GM19468 (cell line): ENCODE results near the gene SRSF4.
"Not testable (repeated sequence)": the region's sequence is repeated elsewhere in the genome, so short reads cannot be mapped to it uniquely, and the experiment has no call there.

Source experiments
- ATAC-seq: cut with Tn5 transposase; IDR thresholded peaks from one replicate; pipeline ENCODE4 v1.9.1; 2021; ENCODE audit warnings: mild to moderate bottlenecking, moderate library complexity, moderate number of reproducible peaks; ENCODE audit not compliant: unreplicated experiment; ENCODE audit errors: extremely low read depth

SRSF4 gene

DNA sequence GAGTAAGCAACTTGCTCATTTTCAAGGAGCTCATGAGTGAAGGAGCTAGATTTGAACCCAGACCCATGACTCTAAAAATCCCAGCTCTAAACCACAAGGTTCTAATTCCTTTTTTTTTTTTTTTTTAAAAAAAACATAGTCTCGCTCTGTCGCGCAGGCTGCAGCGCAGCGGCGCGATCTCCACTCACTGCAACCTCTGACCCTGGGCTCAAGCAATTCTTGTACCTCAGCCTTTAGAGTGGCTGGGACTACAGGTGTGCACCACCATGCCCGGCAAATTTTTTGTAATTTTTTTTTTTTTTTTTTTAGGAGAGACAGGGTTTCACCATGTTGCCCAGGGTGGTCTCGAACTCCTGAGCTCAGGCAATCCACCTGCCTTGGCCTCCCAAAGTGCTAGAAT lies 13.8 kb downstream of the SRSF4 start:
- no peak for ATAC-seq

DNA sequence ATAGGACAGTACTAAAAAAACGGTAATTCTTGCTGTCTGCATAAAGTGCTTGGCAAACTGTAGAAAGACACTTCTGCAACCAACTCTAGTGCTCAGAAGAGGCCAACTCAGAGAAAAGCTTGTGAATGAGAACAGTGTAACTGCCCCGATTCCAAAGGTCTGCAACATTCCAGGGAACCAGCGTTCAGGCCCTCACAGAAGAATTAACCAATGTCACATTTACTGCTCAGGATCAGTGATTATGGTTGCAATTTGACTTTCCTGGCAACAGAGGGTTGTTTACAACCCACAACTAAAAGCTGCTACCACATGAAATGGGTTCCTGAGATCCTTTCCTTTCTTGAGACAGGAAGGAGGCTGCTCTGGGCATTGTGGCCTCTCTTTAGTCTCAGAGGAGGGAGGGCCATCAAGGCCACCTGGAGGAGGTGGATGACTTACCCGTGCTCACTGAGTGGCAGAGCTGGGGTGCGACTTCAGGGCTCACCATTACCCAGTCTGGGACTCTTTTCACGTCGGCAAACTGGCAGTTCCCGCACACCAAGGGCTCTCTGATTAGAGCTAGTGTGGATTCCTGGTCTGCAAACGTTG lies 15.3 kb downstream of the SRSF4 start:
- no peak for ATAC-seq

DNA sequence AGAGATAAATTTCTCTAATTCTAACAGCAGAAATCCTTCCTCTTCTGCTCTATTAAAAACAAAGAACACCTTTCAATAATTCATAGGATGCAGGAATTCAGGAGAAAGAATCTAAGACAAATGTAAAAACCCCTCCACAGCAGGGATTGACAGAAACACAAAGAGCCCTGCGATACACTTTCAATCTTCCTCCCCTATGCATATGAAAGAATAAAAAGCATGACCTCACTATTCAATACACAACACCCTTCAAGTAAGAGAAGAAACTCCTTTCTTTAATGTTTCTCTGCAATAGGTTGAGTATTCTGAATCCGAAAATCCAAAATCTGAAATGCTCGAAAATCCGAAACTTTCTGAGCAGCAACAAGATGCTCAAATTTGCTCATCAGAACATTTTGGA lies 17.1 kb downstream of the SRSF4 start:
- no peak for ATAC-seq

DNA sequence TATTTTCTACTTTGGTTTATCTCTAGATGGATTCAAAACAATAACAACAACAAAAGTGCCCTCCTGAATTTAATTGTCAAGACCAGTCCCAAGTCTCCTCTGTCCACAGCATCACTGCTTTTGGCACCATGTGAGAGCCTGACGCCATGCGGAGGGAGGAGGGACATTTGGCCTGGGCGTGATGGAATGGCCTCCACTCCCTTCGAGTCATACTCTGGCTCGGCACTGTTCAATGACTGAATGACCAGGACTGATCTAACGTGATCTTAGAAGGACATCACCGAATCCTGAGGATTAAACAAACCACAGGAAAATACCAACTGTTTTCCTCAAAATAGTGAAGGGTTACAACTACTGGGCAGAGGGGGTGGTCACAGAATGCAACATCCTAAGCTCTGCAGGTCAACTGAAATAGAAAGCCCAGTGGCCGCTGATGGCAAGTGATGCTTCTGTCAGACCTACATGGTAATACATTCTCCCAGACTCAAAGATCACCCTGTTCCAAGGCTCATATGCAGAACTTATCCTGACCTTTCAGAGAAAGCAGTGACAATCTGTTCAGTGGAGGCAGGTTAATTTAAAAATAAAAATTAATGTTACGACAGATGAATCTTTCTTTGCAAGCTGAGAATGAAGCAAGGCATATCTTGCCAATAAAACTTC lies 19.1 kb downstream of the SRSF4 start:
- no peak for ATAC-seq

DNA sequence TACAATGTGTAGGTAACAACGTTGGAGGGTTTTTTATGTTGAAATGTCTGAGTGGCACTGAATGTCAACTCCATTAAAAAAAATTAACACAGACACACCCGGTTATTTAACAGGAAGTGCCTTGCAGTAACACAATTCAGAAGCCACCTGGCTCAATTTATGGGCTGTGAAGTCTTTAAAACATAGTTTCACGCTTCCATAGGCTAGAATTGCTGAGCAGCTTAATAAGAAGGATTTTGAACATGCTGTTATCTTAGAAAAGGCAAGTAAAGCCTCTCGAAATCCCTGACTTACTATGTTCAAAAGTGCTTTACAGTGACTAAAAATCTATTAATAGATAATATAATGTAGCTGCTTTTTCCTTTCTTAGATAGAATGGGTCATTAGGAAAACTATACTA lies 19.7 kb downstream of the SRSF4 start:
- no peak for ATAC-seq

DNA sequence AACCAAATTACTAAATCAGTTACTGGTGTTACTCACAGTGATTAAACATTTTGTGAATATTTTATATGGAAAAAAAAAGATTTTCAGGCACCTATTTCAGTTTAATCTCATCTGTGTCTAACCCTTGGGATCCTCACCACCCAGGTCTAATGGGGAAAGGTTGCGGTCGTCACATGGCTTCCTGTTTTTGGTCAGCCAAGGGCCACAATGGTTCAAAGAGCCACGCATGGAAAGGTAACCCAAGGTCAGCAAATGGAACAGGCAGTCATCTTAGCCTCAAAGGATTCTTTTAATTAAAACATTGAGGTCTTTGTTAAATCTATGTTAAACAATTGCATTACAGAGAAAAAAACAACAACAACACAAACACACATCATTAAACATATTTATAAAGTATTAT lies 21.9 kb downstream of the SRSF4 start:
- ATAC-seq, result no peak

DNA sequence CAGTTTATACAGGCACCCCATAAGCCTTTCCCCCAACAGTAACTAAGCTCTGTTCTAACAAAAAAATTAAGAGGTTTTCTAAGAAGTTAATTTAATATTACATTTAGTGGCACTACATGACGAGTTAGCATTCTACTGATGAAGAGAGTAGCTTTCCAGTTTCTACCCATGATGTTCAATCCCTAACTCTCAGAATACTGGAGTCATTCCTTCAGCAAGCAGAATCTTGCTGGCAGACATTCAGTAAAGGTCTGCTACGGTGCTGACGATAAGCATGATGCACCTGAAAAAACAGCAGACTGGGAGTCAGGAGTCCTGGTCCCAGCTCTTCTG lies 24.5 kb downstream of the SRSF4 start:
- no peak for ATAC-seq

DNA sequence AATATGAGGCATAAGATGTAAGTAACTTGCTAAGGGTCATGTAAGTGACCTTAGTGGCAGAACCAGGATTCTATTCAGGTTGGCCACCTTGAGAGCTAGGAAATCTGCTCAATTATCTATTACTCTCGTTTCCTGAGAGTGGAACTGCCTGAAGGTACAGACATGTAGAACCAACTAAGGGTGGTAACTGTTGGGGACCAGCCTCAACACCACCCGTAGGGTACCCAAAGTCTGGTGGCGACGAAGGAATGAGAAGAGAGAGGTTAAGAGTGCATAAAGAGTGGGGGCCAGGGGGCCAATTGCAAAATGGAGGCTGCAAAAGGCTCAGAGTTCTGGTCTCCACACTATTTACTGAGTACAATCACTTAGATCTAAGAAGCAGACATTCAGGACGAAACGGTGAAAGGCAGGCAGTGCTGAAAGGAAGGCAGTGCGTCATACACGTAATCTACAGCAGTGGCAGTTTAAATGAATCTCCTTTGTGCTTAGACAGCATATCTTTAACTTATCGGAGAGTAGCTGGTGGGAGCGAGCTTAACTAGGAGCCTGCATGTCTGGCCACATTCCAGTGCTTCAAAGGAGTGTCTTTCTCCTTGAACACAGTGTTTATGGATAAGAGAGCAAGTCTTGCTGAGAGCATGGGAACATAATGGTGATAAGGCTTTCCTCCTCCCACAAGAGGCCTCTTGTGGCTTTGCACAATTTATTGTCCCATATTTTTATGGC lies 25.0 kb downstream of the SRSF4 start:
- no peak for ATAC-seq

DNA sequence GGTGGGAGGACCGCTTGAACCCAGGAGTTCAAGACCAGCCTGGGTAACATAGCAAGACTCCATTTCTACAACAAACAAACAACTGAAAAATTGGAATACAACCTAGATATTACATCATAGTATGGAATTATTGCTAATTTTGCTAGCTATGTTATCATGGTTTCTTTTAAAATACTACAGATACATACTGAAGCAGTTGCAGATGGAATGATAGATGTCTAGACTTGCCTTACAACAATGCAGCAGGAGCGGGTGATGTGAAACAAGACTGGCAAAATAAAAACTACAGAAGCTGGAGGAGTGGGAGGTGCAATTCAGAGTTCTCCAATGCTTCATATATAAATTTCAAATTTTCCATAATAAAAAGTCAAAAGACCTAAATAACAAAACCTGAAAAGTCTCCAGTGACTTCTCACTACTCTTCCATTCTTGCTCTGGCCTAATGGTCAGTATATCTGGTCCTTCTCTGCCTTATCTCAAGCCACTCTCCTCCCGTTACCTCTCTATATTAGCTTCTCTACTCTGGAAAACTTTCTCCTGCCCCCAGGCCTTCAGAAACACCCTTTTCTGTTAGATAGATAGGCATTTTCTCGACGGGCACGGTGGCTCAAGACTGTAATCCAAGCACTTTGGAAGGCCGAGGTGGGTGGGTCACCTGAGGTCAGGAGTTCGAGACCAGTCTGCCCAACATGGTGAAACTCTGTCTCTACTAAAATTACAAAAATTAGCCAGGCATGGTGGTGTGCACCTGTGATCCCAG lies 29.5 kb downstream of the SRSF4 start:
- ATAC-seq, result no peak

DNA sequence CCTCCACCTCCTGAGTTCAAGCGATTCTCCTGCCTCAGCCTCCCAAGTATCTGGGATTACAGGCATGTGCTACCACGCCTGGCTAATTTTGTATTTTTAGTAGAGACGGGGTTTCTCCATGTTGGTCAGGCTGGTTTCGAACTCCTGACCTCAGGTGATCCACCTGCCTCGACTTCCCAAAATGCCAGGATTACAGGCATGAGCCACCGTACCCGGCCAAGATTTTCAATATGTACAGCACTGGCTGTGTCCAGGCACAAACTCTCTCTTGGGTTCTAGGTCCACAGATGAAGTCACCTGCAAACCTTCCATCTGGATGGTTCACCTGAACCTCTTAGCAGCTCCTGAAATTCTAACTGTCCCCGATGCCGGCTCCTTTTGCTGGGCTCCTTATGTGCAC lies 31.4 kb downstream of the SRSF4 start:
- ATAC-seq, result not testable (repeated sequence)

DNA sequence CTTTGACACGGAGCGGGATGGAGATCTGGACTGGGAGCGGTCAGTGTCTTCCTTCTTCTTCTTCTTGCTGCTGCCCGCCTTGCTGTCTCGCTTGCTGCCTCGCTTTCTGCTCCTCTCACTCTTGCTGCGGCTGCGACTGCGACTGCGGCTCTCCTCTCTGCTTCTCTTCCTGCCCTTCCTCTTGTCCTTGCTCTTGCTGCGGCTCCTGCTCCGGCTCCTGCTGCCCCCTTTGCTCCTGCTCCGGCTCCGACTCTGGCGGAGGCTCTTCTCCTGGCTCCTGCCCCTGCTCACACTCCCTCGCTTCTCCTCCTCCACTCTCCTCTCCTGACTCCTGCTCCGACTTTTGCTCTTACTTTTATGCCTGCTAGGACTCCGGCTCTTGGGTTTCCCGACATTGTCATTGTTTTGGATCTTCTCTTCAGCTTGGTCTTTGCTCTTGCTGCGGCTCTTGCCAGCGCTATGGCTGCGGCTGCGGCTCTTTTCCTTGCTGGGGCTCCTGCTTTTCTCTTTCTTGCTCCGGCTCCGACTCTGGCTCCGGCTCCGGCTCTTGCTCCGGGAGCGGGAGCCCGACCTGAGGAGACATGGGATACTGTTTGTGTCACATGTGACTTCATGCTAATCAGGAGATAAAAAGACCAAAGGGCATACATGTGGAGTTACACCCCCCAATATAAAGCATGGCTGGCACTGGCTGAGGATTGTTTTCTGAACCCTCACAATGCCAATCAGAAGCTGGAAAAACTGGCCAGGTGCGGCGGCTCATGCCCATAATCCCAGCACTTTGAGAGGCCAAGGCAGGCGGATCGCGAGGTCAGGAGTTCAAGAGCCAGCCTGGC lies 32.8 kb downstream of the SRSF4 start:
- ATAC-seq, result no peak

DNA sequence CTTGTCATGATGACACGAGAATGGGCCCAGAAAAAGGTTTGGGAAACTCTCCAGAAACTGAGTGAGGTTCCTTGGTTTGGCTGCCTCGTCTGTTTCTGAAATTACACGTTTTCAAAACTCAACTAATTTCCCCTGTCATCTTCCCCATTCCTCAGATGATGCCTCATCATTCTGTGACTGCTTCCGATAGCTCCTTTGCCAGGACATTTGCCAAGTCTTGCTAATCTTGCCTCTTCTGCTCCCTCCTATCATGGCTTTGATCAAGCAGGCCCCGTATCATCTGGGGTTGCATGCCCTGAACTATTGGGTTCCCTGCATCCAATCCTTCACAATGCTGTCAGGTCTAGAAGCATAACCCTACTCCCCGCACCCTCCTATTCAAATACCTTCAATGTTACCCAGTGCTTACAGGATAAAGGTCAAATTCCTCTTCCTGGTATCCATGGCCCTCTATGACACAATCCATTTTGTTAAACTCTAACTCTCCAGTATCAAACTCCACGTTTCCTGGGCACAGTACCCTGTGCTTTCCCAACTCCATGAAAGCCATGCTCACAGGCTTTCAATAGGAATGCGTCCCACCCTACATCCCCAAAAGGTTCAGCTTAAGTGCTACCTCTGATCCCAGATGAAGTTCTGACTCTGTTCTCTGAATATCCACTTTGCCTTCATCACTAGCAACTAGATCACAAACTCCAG lies 35.8 kb downstream of the SRSF4 start:
- no peak for ATAC-seq

DNA sequence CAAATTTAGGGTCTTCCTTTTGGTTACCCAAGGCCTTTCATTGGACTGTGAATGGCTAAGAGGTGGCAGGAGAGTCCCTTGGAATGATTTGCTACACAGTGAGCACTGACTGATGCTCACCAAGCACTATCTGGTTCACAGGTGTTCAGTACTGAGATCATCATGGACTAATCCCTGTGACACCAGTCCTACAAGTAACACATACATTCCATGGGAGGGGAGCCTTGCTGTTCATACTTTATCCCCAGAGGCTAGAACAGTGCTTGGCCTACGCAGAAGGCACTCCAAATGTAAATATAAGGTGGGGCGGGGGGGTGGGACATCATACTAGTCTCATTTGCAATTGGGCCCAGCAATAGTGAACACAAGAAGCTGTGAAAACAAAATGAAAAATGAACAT lies 37.5 kb downstream of the SRSF4 start:
- ATAC-seq, result no peak

DNA sequence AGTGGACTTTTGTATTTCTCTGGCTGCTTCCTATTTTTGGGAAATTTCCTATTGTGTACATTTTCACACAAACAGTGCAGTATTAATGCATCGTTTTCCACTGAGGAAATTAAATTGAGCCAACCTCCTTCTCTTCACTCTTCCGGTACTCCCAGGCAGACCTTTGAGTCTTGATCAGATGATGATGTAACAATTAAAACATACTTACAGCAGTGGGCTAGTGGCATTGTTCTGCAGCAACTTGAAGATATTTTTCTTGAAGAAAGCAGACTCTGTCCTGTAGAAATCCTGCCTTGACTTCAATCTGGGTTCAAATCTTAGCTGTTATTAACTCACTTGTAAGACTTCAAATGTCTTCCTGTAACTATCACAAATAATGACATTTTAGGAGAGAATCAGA lies 39.0 kb downstream of the SRSF4 start:
- no peak for ATAC-seq

DNA sequence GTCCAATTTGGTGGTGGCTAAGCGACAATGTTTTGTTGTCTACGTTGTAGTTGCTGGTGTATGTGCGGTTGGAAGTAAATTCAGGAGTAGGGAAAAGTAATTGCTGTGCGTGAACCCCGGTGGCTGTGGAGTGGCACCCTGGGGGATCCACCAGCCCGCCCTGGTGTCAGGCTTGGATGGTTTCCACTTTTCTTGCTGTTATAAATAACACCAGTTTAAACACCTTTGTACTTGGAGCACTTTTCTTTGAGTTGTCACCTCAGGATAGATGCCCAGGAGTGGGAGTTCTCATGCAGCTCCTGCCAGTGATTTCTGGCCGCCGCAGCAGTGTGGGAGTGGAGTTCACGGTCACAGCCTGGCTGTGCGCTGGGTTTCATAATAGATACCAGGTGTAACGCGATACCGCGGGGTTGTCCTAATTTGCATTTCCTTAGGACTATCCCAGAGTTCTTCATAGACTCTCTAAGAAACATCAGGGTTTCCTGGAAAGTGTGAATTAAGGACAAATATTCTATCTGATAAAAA lies 45.2 kb downstream of the SRSF4 start:
- no peak for ATAC-seq

DNA sequence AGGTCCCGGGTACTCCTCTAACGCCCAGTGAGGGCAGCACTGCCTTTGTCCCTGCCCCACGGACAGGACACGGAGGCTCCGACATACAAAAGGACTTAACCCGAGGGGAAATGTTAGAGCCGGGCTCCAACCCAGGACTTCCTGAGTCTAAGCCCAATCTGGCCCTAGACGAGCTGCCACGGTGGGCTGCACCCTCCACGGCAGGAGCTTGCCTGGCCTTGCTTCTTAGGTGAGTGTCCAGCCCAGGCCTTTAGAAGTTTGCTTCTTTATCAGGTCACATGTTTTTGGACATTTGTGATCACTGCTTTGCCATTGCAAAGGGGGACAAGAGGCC lies 47.0 kb downstream of the SRSF4 start:
- ATAC-seq, result no peak

DNA sequence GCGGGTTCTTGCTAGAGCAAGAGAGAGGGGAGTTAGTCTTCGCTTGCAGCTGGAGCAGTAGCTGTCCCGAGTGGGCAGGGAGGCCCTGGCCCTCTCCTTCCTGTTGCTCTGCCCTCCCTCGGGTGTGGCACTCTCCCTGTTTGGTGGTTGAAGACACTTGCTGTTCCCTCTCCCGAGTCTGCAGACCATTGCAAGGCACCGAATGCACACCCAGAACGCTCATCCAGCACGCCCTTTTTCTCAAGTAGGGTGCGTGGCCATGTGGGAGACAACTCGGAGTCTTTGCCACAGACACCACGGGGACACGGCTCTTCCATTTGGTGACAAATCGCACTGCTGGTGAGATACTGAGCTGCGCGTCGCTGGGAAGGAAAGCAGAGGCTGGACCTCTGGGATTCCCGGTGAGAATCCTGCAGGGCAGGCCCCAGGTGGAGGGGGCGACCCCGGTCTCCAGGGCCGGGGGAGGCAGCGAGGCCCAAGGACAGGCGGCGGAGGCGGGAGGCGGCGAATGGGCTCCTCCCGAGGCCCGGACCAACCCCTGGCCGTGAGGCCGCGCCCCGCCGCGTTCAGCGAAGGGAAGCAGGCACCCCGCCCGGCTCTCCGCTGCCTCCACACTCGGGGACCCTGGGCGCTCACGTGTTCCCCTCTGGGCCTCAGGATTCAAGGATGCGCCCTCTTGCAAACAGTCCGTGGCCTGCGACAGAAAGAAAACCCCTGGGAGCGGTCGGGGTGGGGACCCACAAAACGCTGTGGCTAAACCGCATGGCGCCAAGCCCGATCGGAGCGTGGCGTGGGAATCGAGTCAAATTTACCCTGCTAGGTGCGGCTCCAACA lies 47.6 kb downstream of the SRSF4 start:
- no peak for ATAC-seq

DNA sequence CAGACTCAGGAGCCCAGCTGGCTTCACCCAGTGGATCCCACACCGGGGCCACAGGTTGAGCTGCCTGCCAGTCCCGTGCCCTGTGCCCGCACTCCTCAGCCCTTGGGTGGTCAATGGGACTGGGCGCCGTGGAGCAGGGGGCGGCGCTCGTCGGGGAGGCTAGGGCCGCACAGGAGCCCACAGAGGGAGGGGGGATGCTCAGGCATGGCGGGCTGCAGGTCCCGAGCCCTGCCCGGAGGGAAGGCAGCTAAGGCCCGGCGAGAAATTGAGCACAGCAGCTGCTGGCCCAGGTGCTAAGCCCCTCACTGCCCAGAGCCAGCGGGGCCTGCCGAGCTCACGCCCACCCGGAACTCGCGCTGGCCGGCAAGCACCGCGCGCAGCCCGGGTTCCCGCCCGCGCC lies 50.6 kb downstream of the SRSF4 start:
- not testable (repeated sequence) for ATAC-seq

DNA sequence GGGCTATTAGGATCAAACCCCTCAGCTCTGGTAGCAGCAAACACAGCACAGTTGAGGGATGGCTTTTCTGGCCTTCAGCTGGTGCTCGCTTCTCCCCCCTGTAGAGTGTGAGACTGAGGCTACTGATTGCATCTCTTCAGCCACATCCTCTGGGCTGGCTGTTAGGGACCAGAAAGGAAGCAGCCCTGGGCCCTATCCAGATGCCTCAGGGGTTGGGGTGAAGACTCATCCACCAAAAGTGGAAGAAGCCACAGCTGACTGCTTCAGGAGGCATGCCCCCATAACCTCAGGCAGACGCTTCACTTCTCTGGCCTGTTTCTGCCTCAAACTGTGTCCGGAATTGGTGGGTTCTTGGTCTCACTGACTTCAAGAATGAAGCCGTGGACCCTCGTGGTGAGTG lies 51.8 kb downstream of the SRSF4 start:
- no peak for ATAC-seq
